GM10248 (cell line): Measurements from ENCODE around the gene ANKRD16.
A peak's percentile ranks its signal among the peaks of the same experiment; 100 is the strongest.

ENCODE experiments used
- CTCF ChIA-PET: fragments of 300-600 bp; sonication (Branson Sonifier 250); formaldehyde crosslinking; extraction: SDS; loops from one replicate; lab custom pipeline; 2021; ENCODE audit warnings: antibody characterized with exemption; lab: Yijun Ruan, JAX
- POLR2A ChIA-PET: fragments of 350-650 bp; sonication (Branson Sonifier 250); formaldehyde crosslinking; extraction: SDS; loops from one replicate; lab custom pipeline; 2020; ENCODE audit warnings: antibody characterized with exemption; lab: Yijun Ruan, JAX
- DNase-seq: peaks from one replicate; pipeline ENCODE4 v3.0.0; 2012; ENCODE audit errors: extremely low spot score
- CTCF ChIP-seq: IDR thresholded peaks from 2 replicates; pipeline ENCODE4 v1.5.1; 2012; ENCODE audit warnings: mild to moderate bottlenecking, low read depth; ENCODE audit errors: extremely low read depth, missing control alignments, control extremely low read depth

ANKRD16 gene

DNA sequence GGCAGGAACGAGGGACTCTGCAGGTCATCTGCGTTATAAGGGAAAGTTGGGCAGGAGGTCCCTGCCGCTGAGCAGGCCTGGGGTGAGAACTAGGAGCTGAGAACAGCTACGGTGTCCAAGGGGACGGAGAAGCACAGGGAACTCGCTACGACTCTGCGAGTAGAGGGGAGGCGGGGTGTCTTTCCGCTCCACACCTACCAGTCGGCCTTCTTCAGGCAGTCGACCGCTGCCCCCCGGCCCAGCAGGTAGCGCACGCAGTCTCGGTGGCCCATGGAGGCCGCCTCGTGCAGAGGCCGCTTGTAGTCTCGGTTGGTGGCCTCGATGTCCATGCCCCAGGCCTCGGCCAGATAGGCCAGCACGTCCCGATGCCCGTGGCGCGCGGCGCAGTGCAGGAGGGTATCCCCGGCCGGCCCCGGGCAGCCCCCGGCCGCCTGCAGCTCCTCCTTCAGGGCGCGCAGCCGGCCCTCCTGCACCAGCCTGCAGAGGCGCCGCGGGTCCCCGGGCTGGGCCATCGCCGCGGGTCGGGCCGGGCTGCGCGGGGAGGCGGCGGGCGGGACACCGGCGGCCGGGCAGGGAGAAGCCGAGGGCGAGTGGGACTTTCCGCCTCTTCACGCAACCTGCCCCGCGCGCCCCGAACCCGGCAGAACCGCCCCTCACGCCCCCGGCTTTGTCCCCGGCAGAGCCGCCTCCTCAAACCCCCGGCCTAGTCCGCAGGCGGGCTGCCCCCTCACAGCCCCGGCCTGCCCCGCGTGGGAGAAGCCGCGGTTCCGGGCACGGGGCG lies 660 bp downstream of the ANKRD16 start:
- peak; percentile 31 for TF ChIP-seq CTCF
- ChIA-PET POLR2A (interaction anchor here (0.5 to 1.2 kb wide), 6 partner anchors 15 to 126 kb away, joined by 3 to 10 read pairs (median 4); no protein-coding TSS in a partner anchor), CTCF (interaction anchor here (0.9 to 7.2 kb wide), 11 partner anchors 12 to 263 kb away, joined by 3 to 51 read pairs (median 4); no protein-coding TSS in a partner anchor)
- peak; percentile 57 for DNase-seq

DNA sequence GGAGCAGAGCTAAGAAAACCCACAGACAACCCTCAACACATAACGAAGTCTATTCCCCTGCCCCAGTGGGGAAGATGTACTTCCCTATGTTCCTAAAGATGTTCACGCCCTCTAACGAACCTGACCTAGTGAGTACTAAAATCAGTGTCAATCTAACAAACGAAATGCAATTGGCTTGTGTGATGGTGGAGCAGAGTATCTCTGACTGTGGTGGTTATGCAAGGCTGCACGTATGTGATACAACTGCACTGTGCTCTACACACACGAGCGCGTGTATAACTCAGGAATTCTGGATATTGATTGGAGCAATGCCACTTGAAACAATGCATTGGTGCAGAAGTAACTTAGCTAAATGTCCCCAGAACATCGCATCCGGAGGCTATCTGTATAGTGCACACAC lies 1.3 kb downstream of the ANKRD16 start:
- DNase-seq = no peak
- CTCF ChIA-PET = interaction anchor here (1.1 to 7.2 kb wide), 3 partner anchors 11 to 171 kb away, joined by 3 to 51 read pairs (median 22); no protein-coding TSS in a partner anchor
- POLR2A ChIA-PET = no interaction called here
- no peak for TF ChIP-seq CTCF

DNA sequence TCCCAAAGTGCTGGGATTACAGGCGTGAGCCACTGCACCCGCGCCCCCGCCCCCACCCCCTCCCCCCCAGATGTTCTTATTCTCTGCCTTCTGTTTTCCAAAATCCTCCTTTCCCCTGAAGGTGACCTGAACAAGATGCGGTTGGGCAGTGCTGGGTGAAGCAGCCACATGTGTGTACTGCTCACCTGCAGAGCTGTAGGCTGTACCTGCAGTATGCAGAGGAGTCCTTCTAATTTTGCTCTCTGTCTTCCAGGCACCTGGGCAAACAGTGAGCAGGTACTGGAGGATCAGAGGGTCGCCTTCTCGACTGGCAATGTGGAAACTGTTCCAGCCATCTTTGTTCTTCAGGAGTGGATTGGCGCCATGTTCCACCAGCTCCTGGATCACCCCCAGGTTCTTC lies 2.1 kb downstream of the ANKRD16 start:
- TF ChIP-seq CTCF = no peak
- DNase-seq = no peak
- ChIA-PET POLR2A (no interaction called here), CTCF (interaction anchor here (1.1 to 7.2 kb wide), 3 partner anchors 11 to 170 kb away, joined by 3 to 51 read pairs (median 22); no protein-coding TSS in a partner anchor)

DNA sequence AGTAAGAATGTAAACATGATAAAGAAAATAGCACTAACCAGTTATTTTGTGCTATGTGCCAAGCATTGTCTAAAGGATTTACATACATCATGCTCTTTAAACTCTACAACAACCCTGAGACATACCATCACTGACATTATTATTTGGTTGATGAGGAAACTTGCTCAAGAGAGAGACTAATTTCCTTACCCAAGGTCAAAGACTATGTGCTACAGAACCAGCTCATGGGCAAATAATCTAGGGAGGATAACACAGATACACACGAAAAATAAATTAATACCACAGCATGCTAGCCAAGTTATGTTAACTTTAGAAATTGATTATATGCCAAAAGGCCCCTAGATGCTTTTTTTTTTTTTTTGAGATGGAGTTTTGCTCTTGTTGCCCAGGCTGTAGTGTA lies 2.7 kb downstream of the ANKRD16 start:
- CTCF ChIA-PET = interaction anchor here (4.9 to 7.2 kb wide), 2 partner anchors 10 to 13 kb away, joined by 22 to 51 read pairs; no protein-coding TSS in a partner anchor
- DNase-seq = no peak
- POLR2A ChIA-PET = interaction anchor here (0.7 kb wide), 1 partner anchor 21 kb away, joined by 7 read pairs; no protein-coding TSS in a partner anchor
- no peak for TF ChIP-seq CTCF

DNA sequence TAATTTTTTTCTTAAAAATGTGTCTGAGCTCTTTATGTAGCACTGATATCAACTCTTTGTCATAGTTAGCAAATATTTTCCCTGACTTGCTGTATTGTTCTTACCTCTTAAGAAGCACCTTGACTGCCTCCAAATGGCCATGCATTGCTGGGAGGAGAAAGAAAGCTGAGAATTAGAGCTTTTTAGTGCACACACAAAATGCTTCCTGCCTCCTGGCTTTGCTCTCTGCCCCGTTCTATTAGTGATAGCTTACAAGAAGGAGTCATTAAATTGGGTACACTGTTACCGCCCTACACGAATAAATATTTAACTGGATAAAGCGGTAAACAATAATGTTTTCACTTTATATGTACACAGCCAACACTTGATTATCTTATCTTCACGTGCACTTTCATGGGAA lies 4.1 kb downstream of the ANKRD16 start:
- ChIA-PET CTCF (interaction anchor here (1.4 to 7.2 kb wide), 4 partner anchors 9 to 23 kb away, joined by 3 to 51 read pairs (median 13); no protein-coding TSS in a partner anchor), POLR2A (no interaction called here)

More for the DNA sequence above, 4.1 kb downstream of the ANKRD16 start:
- no peak for DNase-seq
- no peak for TF ChIP-seq CTCF
